GM18499 (cell line): ENCODE data around the gene KCTD17.
"Not testable (repeated sequence)": the region's sequence is repeated elsewhere in the genome, so short reads cannot be mapped to it uniquely, and the experiment has no call there.

Experiments used
- ATAC-seq: cut with Tn5 transposase; IDR thresholded peaks from one replicate; pipeline ENCODE4 v1.9.1; 2021; ENCODE audit warnings: moderate number of reproducible peaks; ENCODE audit not compliant: insufficient read depth, unreplicated experiment

KCTD17 gene

GRCh38 chr22:37057796-37058510, 6.4 kb downstream of the KCTD17 start:
- ATAC-seq, result no peak

- no peak for ATAC-seq
These were observed 7.6 kb downstream of the KCTD17 start for GRCh38 chr22:37058917-37059701.

- no peak for ATAC-seq
These were observed 8.4 kb downstream of the KCTD17 start for GRCh38 chr22:37059876-37060449.

GRCh38 chr22:37060801-37061610, 9.5 kb downstream of the KCTD17 start:
- ATAC-seq, result no peak

- no peak for ATAC-seq
These were observed 10.3 kb downstream of the KCTD17 start for GRCh38 chr22:37061611-37062375.

- no peak for ATAC-seq
These were observed 10.8 kb downstream of the KCTD17 start for GRCh38 chr22:37062376-37062675.

GRCh38 chr22:37062702-37063381, 11.3 kb downstream of the KCTD17 start:
- ATAC-seq, result no peak

- ATAC-seq, result no peak
These were observed 12.2 kb downstream of the KCTD17 start for GRCh38 chr22:37063431-37064420.

- no peak for ATAC-seq
These were observed 13.0 kb downstream of the KCTD17 start for GRCh38 chr22:37064553-37064952.

GRCh38 chr22:37065180-37065579, 13.6 kb downstream of the KCTD17 start:
- ATAC-seq, result no peak

- ATAC-seq, result no peak
These were observed 14.4 kb downstream of the KCTD17 start for GRCh38 chr22:37065961-37066360.

GRCh38 chr22:37067428-37067827, 15.9 kb downstream of the KCTD17 start:
- no peak for ATAC-seq

GRCh38 chr22:37068859-37069258, 17.3 kb downstream of the KCTD17 start:
- ATAC-seq, result no peak

GRCh38 chr22:37069319-37069718, 17.8 kb downstream of the KCTD17 start:
- no peak for ATAC-seq

- no peak for ATAC-seq
These were observed 18.2 kb downstream of the KCTD17 start for GRCh38 chr22:37069719-37070118.

GRCh38 chr22:37070334-37070733, 18.8 kb downstream of the KCTD17 start:
- ATAC-seq, result no peak

- ATAC-seq, result no peak
These were observed 19.2 kb downstream of the KCTD17 start for GRCh38 chr22:37070744-37071143.

GRCh38 chr22:37071850-37072592, 20.5 kb downstream of the KCTD17 start:
- not testable (repeated sequence) for ATAC-seq
